ENCODE measurements around the gene SLC12A3. TPM values are rescaled to one million over a fixed set of nuclear protein-coding genes. Genes with fewer than 3 reads are reported as not detected.

Gene SLC12A3
- total and polyA plus RNA-seq, 2 of the 8 experiments (the other 6 are each of a cell fraction or from before 2014, with no cell fraction given), result not detected

DNA sequence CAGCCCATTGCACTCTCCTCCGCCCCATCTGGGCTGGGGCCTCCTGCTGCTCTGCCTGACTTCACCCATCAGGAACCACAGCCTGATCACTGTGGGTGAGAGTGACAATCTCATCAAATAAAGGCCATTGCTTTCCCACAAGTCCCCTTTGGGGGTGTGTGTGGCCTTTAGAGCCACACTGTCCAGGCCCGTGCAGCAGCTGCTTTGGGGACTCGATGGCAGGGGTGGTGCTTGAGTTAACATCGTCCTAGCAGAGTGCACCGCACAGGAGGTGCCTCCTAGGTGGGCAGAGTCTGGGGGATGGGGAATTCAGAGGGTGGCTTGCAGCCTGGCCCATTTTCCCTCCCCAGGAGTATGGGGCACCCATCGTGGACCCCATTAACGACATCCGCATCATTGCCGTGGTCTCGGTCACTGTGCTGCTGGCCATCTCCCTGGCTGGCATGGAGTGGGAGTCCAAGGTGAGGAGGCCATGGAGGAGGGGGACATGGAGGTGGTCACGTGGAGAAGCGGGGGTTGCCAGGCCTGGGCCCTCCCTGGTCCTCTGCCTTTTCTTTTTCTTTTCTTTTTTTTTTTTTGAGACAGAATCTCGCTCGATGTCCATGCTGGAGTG is 5.4 kb downstream of the SLC12A3 start (continued):
- TF ChIP-seq, protein P1, sequence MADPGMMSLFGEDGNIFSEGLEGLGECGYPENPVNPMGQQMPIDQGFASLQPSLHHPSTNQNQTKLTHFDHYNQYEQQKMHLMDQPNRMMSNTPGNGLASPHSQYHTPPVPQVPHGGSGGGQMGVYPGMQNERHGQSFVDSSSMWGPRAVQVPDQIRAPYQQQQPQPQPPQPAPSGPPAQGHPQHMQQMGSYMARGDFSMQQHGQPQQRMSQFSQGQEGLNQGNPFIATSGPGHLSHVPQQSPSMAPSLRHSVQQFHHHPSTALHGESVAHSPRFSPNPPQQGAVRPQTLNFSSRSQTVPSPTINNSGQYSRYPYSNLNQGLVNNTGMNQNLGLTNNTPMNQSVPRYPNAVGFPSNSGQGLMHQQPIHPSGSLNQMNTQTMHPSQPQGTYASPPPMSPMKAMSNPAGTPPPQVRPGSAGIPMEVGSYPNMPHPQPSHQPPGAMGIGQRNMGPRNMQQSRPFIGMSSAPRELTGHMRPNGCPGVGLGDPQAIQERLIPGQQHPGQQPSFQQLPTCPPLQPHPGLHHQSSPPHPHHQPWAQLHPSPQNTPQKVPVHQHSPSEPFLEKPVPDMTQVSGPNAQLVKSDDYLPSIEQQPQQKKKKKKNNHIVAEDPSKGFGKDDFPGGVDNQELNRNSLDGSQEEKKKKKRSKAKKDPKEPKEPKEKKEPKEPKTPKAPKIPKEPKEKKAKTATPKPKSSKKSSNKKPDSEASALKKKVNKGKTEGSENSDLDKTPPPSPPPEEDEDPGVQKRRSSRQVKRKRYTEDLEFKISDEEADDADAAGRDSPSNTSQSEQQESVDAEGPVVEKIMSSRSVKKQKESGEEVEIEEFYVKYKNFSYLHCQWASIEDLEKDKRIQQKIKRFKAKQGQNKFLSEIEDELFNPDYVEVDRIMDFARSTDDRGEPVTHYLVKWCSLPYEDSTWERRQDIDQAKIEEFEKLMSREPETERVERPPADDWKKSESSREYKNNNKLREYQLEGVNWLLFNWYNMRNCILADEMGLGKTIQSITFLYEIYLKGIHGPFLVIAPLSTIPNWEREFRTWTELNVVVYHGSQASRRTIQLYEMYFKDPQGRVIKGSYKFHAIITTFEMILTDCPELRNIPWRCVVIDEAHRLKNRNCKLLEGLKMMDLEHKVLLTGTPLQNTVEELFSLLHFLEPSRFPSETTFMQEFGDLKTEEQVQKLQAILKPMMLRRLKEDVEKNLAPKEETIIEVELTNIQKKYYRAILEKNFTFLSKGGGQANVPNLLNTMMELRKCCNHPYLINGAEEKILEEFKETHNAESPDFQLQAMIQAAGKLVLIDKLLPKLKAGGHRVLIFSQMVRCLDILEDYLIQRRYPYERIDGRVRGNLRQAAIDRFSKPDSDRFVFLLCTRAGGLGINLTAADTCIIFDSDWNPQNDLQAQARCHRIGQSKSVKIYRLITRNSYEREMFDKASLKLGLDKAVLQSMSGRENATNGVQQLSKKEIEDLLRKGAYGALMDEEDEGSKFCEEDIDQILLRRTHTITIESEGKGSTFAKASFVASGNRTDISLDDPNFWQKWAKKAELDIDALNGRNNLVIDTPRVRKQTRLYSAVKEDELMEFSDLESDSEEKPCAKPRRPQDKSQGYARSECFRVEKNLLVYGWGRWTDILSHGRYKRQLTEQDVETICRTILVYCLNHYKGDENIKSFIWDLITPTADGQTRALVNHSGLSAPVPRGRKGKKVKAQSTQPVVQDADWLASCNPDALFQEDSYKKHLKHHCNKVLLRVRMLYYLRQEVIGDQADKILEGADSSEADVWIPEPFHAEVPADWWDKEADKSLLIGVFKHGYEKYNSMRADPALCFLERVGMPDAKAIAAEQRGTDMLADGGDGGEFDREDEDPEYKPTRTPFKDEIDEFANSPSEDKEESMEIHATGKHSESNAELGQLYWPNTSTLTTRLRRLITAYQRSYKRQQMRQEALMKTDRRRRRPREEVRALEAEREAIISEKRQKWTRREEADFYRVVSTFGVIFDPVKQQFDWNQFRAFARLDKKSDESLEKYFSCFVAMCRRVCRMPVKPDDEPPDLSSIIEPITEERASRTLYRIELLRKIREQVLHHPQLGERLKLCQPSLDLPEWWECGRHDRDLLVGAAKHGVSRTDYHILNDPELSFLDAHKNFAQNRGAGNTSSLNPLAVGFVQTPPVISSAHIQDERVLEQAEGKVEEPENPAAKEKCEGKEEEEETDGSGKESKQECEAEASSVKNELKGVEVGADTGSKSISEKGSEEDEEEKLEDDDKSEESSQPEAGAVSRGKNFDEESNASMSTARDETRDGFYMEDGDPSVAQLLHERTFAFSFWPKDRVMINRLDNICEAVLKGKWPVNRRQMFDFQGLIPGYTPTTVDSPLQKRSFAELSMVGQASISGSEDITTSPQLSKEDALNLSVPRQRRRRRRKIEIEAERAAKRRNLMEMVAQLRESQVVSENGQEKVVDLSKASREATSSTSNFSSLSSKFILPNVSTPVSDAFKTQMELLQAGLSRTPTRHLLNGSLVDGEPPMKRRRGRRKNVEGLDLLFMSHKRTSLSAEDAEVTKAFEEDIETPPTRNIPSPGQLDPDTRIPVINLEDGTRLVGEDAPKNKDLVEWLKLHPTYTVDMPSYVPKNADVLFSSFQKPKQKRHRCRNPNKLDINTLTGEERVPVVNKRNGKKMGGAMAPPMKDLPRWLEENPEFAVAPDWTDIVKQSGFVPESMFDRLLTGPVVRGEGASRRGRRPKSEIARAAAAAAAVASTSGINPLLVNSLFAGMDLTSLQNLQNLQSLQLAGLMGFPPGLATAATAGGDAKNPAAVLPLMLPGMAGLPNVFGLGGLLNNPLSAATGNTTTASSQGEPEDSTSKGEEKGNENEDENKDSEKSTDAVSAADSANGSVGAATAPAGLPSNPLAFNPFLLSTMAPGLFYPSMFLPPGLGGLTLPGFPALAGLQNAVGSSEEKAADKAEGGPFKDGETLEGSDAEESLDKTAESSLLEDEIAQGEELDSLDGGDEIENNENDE (IDR thresholded peaks at IDR 0.05; ENCODE audit: insufficient replicate concordance, low read length), result no peak

Measured in H1 (cell line).